Pulmonary artery endothelial cell (primary cell): Measurements from ENCODE around the gene NDC80. TPM values are rescaled to one million over a fixed set of nuclear protein-coding genes. Genes with fewer than 3 reads are reported as not detected.
"Not testable (repeated sequence)": the region's sequence is repeated elsewhere in the genome, so short reads cannot be mapped to it uniquely, and the experiment has no call there.

Experiments used
- DNase-seq: peaks from one replicate; pipeline ENCODE4 v3.0.0-alpha.2; 2011; ENCODE audit warnings: low read depth, low spot score
- total RNA-seq: library from RNA; depleted of rRNA; stranded (reverse); fragments of >200 nt; gene quantifications from 2 replicates; pipeline ENCODE4 v1.2.3, GENCODE V29; 2014

NDC80 gene
- total RNA-seq, 1 donor from 2014 or later: 24.3 TPM

DNA sequence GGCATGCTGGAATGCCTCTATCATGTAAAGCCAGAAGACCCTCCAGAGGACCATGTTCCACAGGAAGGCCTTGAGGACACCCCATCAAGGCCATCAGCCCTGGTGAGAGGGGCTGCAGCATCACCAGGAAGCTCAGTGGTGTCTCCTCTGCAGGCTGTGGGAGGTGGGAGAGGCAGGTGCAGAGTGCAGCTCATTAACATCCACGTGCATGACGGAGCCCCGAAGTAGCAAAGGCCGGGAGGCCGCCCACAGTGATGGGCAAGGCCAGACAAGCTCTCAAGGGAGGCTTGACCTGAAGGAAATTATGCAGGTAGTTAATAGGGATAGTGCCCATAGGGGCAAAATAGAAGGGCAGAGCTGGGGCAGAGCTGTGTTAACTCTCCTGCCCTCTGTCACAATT is 53.9 kb downstream of the NDC80 start:
- no peak for DNase-seq

DNA sequence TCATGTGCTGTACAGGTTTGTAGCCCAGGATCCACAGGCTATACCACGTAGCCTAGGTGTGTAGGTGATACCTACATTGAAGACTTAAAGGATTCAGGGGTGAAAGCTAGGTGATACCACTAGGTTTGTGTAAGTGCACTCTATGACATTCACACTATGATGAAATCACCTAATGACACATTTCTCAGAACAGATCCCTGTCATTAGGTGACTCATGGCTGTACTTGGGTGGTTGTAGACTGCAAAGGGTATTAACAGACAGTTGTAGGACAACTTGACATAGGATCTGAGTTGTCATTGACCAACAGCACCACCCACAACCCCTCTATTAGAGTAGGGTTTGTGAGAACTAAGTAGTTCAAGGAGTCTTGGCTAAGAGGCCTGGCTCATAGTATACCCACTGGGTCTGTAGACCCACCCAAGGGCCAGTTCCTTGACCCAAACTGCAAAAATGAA is 56.5 kb downstream of the NDC80 start:
- DNase-seq: no peak

DNA sequence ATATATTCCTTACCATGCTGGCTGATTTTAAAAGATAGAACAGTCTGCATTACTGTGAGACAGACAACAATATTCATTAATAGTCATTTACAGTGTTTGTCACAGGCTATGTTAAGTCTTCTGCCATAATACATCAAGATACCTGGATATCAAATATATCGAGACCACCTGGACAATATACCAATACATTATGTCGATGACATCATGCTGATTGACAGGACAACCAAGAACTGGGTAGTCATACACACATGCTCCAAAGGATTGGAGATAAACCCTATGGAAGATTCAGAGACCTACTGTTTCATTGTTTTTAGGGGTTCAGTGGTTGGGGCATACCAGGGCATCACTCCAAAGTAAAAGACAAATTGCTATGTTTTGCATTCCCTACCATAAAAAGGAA is 57.6 kb downstream of the NDC80 start:
- DNase-seq: no peak

DNA sequence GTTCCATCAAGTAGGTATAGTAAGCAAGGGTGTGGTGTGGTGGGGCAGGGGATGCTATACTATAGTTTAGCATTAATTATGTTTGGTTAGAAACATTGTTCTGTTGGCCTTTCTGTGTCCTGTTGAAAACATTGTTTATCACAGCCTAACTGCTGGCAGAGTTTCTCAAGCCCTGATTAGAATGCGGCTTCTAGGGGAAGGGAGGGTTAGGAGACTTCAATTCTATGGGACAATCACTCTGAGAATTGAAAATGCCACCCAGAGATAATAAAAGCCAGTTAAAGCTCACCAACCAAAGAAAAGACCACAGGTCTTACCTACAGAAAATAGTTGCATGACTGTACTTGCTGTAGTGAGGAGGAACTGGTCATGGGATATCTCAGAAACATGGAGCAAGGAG is 64.2 kb downstream of the NDC80 start:
- no peak for DNase-seq

DNA sequence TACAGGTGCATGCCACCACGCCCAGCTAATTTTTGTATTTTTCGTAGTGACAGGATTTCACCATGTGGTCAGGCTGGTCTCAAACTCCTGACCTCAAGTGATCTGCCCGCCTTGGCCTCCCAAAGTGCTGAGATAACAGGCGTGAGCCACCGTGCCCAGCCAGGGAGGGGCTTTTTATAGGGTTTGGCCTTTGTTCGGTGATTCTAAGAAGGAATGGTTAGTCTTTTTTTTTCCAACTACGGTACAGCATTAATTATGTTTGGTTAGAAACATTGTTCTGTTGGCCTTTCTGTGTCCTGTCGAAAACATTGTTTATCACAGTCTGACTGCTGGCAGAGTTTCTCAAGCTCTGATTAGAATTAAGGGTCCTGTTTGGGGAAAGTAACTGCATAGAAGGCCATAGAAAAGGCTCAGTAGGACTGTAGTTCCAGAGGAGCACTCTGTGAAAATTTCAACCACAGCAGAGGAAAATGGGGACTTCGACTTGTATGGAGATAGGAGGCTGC is 64.8 kb downstream of the NDC80 start:
- no peak for DNase-seq

DNA sequence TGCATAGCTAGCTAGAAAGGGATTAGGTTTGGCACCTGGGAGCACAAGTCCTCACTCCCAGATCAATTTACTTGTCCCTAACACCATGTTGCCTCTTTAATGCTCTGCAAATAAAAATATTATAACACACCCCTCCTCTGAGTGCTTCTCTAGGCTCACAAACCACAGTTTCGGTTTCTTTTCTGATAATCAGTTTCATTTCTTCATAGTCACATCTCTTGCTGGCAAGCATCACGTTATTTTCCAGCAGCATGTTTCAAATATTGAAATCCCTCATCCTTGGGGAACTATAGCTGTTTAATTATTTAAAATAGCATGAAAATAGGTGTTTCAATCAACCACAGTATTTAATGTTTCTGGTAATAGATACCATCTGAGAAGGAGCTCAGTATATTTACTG is 70.3 kb downstream of the NDC80 start:
- no peak for DNase-seq

DNA sequence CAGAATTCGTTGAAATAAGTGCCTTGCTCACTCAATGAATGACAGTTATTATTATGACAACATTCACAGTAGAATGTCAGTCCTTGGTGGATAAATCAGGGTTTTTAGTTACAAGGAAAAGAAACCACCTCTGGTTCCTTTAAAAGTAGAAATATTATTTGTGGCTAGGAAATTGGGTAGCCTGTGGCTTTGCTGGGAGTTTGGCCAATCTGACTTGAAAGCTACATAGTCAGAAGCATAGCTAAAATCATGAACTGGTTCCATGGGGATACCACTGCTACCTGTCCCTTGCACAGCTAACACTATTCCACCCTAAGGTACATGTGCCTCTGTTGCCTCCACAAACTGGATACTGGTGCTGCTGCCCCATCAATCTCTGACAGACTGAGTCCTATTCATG is 71.4 kb downstream of the NDC80 start:
- DNase-seq: no peak

DNA sequence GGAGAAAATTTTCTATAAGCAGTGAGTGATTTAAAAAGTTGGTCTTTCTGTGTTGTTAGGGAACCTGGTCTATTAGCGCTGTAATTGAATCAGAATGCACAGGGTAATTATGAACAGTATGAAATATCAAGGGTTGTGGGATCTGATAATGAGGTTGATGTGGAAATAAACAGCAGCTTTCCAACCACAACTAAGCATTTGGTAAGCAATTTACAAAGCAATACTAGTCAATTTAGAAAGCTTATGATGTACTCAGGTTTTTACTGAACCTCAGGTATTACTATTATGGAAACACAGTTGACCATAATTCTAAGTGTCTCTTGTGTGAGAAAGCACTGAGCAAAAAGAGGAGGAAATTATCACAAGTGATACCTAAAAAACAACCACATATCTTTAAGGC is 73.2 kb downstream of the NDC80 start:
- no peak for DNase-seq

DNA sequence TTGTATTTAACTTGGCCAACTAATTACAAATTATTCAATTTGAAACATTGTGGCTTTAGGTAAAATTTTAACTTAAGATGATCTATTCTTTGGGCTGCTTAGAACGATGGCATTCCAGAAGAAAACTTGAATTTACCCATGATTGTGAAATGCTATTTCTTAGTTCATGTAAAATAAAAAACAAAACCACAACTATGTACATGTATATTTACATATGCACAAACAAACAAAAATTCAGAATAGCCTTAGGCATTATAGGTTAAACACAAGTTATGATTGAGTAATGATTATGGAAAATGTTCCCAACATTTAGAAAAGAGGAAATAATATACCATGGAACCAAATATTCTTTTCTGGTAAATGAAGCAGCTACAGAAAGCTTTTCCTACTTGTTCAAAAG is 80.6 kb downstream of the NDC80 start:
- DNase-seq: no peak

DNA sequence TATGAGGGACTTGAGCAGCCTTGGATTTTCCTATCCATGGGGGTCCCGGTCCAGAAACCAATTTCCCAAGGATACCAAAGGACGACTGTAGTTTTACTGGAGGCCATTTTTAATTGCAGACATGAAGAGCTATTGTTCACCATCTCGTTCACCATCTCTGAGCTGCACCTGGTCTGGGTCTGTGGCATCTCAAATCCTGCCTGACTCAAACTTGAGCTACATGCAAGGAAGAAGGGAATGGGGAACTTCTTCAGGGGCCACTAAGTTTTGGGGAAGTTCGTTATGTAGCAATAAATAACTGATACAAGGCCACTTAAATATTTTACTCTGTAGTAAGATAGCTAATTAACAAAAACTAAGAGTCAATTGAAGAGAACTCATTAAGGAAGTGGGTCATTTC is 82.1 kb downstream of the NDC80 start:
- no peak for DNase-seq

DNA sequence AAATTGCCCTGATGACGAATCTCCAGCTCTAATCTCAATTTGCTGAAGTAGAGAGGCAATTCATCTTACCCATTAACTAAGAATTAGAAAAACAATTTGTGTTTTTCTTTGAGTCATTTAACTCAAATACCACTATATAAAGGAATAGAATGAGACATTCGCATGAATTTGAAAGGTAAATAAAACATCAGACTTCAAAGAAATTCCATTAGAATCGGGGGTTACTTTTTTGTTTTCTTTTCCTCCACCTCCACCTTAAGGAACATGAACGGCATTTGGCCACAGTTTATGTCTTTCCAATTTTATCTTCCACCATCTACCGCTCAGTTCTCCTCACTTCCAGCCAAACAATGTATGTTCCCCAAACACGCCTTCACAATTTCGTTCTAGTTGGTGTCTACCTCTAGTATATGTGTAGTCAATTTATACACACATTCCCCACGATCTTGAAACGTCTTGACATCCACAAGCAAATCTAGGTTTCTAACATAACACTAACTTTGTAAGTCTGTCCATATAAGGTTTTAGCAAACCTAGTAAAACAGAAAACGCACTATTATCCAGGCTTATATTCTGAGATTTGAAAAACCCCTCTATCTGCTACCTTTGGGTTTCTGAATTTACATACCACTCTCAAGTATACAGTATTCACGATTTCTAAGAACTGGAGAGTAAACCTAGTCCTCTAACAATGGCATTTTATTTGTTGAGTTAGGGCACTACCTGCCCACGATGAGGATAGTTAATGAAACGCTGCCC is 83.0 kb downstream of the NDC80 start:
- no peak for DNase-seq

DNA sequence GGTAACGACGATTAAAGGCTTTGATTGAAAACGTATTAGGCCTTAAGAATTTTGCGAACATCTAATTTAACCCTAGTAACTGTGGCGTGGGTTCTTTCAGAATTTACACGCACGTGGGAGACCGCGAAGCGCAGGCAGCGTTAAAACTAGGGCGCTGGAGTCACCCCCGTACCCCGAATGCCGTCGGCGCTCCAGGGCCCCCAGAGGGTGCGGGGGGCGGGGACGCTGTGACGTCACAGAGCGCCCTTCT is 83.5 kb downstream of the NDC80 start:
- no peak for DNase-seq

DNA sequence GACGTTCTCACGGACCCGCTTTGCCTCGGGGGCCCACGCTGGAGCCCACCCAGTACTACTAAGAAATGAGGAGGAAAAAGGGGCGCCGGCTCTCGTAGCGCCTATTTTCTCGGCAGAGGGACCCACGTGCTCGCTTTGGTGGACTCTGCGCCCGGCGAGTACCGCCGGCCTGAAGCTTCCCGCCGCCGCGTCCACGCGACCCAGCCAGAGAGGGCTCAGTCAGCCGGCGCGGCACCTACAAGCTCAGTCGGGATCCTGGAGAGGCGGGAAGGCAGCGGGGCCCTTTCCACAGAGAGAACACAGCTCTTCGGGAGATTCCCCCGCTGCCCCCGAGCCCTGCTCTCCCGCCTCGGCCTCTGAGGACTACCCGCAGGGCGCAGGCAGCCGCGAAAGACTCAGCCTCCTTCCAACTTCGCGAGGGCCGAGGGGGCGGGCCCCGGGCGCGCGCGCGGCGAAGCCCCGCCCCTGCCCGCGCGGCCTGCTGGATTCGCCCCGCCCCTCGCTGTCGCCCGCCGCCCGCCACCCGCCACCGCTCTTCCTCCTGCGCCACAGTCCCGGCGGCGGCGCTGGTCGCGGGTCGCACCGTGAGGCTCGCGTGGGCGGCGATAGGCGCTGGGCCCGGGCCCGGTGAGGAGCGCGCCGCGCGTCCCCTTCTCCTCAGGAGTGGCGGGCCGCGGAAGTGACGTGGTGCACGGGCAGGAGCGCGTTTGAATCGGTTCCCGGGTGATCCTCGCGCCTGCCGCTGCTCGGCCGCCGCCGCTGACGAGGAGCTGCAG is 84.0 kb downstream of the NDC80 start, which contains the start of gene SMCHD1:
SMCHD1 (plus strand) TSS at position 549 of the 776 bp plus-strand sequence. CDS start 350 bp downstream, outside the sequence.
- no peak for DNase-seq

DNA sequence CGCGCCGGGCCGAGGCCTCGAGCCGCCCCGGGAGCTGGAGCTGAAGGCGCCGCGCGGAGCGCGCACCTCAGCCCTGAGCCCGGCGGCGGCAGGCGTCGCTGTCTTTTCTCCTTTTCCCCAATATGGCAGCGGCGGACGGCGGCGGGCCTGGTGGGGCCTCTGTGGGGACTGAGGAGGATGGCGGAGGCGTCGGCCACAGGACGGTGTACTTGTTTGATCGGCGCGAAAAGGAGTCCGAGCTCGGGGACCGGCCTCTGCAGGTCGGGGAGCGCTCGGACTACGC is 84.5 kb downstream of the NDC80 start:
- no peak for DNase-seq

DNA sequence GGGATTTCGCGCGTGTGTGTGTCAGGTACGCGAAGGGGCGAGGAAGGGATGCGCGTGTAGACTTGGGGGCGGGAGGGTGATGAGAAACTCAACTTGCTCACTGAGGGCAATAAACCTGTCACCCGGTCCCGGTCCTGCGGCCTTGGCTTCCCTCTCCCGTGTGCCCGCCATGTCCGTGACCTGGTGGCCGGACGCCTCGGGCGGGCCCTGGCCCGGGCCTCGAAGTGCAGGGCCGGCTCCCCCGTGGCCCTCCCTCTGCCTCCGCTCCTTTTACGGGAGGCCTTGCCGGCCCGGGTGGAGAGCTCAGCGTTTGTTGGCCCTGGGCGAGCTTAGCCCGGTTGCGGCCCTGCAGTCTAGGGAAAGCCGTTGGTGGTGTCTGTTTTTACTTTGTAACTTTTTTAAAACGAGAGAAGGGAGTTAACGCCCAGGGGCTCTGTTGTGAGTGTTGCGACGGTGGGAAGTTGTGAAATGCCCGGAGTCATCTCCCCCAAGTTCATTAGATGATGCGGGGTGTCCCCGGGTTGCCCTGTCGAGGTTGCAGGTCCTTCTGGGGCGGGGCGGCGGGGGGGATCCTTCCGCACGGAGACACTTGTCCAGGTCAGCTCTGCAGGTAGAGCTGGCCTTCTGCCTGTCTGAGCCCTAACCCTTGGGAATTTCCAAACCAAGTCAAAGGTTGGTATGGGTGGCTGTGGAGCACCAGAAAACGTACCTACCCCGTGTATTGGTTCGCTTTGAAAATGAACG is 85.1 kb downstream of the NDC80 start:
- DNase-seq: no peak

DNA sequence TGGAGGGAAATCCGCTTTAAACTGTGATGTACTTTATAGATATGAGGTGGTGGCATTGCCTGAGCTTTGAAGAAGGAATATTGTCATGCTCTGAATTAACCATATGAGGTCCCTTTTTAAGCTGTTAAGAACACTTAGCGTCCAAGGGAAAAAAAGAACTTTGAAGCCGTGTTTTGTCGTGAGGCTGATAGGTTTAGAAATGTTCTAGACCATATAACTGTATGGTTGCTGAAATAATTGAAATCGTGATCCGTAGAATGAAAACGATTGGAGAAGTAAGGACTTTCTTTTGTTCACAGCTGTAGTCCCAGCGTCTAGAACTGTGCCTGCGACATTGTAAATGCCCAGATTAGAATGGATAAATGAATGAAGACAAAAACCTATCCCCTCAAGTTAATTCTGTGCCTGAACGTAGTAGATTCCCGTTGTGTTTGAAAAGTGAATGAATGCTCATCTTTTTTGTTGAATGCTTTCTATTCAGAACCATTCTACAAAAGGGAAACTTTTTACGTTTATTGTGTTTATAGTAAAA is 85.7 kb downstream of the NDC80 start:
- no peak for DNase-seq

DNA sequence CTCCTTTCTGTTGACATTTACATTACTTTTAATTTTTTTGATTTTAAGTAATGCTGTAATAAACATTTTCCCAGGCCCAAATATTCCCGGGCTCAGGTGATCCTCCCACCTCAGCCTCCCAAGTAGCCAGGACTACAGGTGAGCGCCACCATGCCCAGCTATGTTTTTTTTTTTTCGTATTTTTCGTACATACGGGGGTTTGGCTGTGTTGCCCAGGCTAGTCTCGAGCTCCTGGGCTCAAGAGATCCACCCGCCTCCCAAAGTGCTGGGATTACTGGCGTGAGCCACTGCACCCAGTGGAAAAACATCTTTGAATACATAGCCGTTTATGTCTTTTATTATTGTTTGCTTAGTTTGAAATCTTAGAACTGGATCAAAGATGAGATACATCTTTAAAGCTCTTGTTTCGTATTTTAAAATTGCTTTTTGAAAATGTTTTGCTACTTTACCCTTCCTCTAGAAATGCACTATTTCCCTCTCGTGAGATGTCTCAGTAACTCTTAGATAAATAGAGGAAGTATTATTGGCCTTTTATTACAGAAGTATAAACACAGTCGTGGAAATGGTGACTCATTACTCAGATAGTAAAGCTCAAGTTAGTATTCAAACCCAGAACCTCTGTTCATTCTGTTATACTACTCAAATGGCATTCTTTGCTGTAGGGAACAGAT is 86.6 kb downstream of the NDC80 start:
- peak; percentile 64 for DNase-seq

DNA sequence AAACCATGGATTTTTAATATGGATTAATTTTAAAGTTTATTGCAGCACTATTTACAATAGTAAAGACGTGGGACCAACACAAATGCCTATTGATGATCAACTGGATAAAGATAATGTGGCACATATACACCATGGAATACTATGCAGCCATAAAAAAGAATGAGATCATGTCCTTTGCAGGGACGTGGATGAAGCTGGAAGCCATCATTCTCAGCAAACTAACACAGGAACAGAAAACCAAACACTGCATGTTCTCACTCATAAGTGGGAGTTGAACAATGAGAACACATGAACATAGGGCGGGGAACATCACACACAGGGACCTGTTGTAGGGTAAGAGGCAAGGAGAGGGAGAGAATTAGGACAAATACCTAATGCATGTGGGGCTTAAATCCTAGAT is 89.5 kb downstream of the NDC80 start:
- not testable (repeated sequence) for DNase-seq

DNA sequence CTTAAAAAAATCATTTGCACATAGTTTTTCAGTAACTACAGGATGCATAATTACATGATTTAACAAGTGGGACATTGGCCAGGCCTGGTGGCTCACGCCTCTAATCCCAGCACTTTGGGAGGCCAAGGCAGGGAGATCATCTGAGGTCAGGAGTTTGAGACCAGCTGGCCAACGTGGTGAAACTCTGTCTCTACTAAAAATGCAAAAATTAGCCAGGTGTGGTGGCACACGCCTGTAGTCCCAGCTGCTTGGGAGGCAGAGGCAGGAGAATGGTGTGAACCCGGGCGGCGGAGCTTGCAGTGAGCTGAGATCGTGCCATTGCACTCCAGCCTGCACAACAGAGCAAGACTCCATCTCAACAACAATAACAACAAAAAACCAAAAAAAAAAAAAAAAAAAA is 90.9 kb downstream of the NDC80 start:
- not testable (repeated sequence) for DNase-seq

DNA sequence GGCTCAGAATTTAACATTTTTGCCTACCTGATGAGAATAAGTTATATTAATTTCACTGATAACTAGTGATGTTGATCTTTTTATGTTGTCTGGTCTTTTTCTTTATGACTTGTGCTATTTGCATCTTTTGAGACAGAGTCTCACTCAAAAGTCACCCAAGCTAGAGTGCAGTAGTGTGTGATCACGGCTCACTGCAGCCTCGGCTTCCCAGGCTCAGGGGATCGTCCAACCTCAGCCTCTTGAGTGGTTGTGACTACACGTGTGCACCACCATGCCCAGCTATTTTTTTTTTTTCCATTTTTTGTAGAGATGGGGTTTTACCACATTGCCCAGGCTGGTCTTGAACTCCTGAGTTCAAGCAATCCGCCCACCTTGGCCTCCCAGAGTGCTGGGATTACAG is 91.6 kb downstream of the NDC80 start:
- DNase-seq: no peak
